Fibroblast of the aortic adventitia (primary cell): ENCODE results near the gene TPD52L2. TPM values are rescaled to one million over a fixed set of nuclear protein-coding genes. Genes with fewer than 3 reads are reported as not detected.
A peak's percentile ranks its signal among the peaks of the same experiment; 100 is the strongest.
"Not testable (repeated sequence)": the region's sequence is repeated elsewhere in the genome, so short reads cannot be mapped to it uniquely, and the experiment has no call there.

ENCODE experiments used
- DNase-seq: peaks from one replicate; pipeline ENCODE4 v3.0.0-alpha.2; 2010; ENCODE audit warnings: low read depth
- H3K4me3 ChIP-seq: 2 replicates; pipeline ENCODE4 v1.5.1; 2011; ENCODE audit warnings: low read depth, mild to moderate bottlenecking, control low read depth, low read length, moderate library complexity
- total RNA-seq: library from RNA; depleted of rRNA; stranded (reverse); fragments of >200 nt; gene quantifications from 2 replicates; pipeline ENCODE4 v1.2.3, GENCODE V29; 2012; ENCODE audit warnings: low replicate concordance
- TF ChIP-seq, protein P1 (sequence below): IDR thresholded peaks from 2 replicates; pipeline ENCODE4 v1.5.1; 2011; ENCODE audit warnings: mild to moderate bottlenecking, low read length, control low read depth, inconsistent platforms; ENCODE audit not compliant: insufficient read depth

TPD52L2 gene
- total RNA-seq, 1 donor, result 136 TPM

GRCh38 chr20:63848003-63848911 is 16.8 kb upstream of the TPD52L2 start:
- TF ChIP-seq, protein P1, sequence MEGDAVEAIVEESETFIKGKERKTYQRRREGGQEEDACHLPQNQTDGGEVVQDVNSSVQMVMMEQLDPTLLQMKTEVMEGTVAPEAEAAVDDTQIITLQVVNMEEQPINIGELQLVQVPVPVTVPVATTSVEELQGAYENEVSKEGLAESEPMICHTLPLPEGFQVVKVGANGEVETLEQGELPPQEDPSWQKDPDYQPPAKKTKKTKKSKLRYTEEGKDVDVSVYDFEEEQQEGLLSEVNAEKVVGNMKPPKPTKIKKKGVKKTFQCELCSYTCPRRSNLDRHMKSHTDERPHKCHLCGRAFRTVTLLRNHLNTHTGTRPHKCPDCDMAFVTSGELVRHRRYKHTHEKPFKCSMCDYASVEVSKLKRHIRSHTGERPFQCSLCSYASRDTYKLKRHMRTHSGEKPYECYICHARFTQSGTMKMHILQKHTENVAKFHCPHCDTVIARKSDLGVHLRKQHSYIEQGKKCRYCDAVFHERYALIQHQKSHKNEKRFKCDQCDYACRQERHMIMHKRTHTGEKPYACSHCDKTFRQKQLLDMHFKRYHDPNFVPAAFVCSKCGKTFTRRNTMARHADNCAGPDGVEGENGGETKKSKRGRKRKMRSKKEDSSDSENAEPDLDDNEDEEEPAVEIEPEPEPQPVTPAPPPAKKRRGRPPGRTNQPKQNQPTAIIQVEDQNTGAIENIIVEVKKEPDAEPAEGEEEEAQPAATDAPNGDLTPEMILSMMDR, result no peak
- DNase-seq, result no peak

GRCh38 chr20:63850689-63851547 is 14.2 kb upstream of the TPD52L2 start:
- DNase-seq, result no peak

More at GRCh38 chr20:63848003-63848911, 16.8 kb upstream of the TPD52L2 start:
- H3K4me3 ChIP-seq, result no peak overlapping the region

GRCh38 chr20:63851548-63851943 is 13.5 kb upstream of the TPD52L2 start:
- not testable (repeated sequence) for DNase-seq

More at GRCh38 chr20:63850689-63851547, 14.2 kb upstream of the TPD52L2 start:
- H3K4me3 ChIP-seq, result no peak overlapping the region
- TF ChIP-seq, protein P1, result no peak

GRCh38 chr20:63853733-63854068 is 11.4 kb upstream of the TPD52L2 start:
- DNase-seq, H3K4me3 ChIP-seq: not testable (repeated sequence)

More at GRCh38 chr20:63851548-63851943, 13.5 kb upstream of the TPD52L2 start:
- not testable (repeated sequence) for H3K4me3 ChIP-seq

GRCh38 chr20:63854069-63854765 is 10.9 kb upstream of the TPD52L2 start:
- no peak for DNase-seq
- H3K4me3 ChIP-seq, result no peak overlapping the region
- TF ChIP-seq, protein P1, result no peak

DNA sequence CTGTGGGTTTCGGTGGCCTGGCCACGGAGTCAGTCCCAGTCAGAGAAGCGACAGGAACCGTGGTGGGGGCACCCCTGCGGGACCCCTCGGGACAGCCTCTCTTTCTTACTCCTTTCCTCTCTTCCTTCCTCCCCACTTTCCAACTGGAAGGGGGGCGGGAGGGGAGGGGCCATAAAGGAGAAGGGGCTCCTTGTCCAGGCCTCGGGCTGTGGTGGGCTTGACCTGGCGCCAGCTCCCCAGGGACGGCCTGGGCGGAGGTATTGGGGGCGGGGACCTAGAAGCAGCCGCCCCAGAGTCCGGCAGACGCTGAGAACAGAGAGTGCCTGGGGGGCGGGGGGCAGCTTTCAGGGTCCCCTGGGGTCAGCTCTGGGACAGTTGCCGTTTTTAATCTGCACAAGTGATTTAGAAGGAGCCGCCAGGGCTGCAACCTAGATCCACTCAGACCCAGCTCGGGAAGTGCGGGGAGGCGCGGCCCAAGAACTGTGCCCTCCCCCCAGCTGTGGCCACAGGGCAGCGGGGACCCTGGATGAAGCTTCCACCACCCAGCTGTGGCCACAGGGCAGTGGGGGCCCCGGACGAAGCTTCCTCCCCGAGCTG is 10.2 kb upstream of the TPD52L2 start:
- DNase-seq, result no peak
- TF ChIP-seq, protein P1, result no peak
- peak overlapping the region; percentile 13 for H3K4me3 ChIP-seq

DNA sequence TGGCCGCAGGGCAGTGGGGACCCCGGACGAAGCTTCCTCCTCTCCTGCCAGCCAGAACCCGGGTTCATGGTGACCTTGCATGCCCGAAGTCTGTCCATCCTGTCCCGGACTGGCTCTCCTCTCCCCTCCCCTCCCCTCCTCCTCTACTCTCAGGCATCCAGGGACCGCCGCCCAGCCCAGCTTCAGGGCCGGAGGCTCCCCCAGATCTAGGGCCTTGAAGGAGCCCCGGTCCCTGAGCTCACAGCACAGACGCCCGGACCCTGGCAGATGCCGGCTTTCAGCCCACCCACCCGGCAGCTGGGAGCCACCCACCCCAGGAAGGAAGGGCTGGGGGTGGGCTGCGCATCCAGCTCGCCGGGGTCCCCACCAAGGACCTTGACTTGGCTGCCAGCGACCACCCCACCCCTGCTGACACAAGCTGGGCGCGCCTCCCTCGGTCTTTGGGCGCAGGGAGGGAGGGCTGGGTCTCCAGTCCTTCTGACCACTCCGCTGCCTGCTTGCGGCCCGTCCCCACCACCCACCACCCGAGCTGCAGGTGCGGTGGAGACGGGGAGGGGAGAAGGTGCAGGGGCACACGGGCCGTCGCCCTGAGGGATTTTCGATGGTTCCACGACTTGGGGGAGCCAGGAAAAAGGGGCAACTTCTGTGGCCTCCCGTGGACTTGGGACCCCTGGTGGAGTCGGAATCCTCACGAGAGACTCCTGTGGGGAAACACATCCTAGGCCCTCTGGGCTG is 9.5 kb upstream of the TPD52L2 start:
- TF ChIP-seq, protein P1, result no peak
- DNase-seq, result no peak
- H3K4me3 ChIP-seq, result peak overlapping the region; percentile 13
